ENCODE results near the gene TRAF7. TPM values are rescaled to one million over a fixed set of nuclear protein-coding genes. Genes with fewer than 3 reads are reported as not detected.

TRAF7 gene
- total RNA-seq, 1 experiment from 2014 or later: 47.7 TPM

- no peak for DNase-seq (ENCODE audit: low read depth)
These were observed 60.7 kb downstream of the TRAF7 start for GRCh38 chr16:2216330-2216729.

- DNase-seq (ENCODE audit: low read depth): peak; percentile 99
These were observed 67.8 kb downstream of the TRAF7 start, which contains the start of gene E4F1 for GRCh38 chr16:2223221-2223941. E4F1 (plus strand) TSS chr16:2223591; CDS start chr16:2223614, 23 bp downstream.

DNA sequence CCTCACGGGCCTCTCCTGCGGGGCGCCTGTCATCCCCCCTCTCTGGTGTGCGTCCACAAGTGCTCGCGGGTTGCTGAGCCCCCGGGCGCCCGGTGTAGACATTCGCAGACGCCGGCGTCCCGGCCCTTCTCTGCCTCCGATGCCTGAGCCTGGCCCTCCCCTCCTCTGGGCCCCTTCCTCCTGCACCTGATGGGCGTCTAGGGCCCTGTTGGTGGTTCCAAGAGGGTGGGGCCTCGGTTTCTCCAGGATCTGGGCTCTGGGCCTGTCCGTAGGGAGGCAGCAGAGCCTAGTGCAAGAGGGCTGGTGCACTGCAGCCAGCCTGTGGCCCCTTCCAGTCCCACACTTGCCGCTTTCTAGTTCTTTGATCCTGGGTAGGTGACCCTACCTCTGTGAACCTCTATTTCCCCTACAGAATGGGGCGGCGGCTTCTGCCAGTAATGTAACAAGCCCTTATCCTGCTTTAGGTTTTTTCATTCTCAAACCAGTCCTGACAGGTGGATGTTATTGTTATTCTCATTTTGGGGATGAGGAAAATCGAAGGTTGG lies 68.4 kb downstream of the TRAF7 start:
- DNase-seq (ENCODE audit: low read depth): peak; percentile 57

GRCh38 chr16:2226245-2226793 lies 70.7 kb downstream of the TRAF7 start:
- DNase-seq (ENCODE audit: low read depth): no peak

GRCh38 chr16:2226918-2227317 lies 71.3 kb downstream of the TRAF7 start:
- no peak for DNase-seq (ENCODE audit: low read depth)

Other genes with a start within 250 kb of the TRAF7 start
- gene HS3ST6, start 237.4 kb upstream of the TRAF7 start, total RNA-seq (2014; rRNA removed; shearing (Covaris generic)): not detected in 2 replicates
- 12.2 and 14.4 TPM in 2 replicates for gene MSRB1, start 212.6 kb upstream of the TRAF7 start, total RNA-seq (2014; rRNA removed; shearing (Covaris generic))
- gene RPL3L, start 201.1 kb upstream of the TRAF7 start, total RNA-seq (2014; rRNA removed; shearing (Covaris generic)): not detected in 2 replicates
- 209 and 290 TPM in 2 replicates for gene NDUFB10, start 196.2 kb upstream of the TRAF7 start, total RNA-seq (2014; rRNA removed; shearing (Covaris generic))
- 1,519 and 1,683 TPM in 2 replicates for gene RPS2, start 191.0 kb upstream of the TRAF7 start, total RNA-seq (2014; rRNA removed; shearing (Covaris generic))
- not detected in 2 replicates for gene RNF151, start 188.9 kb upstream of the TRAF7 start, total RNA-seq (2014; rRNA removed; shearing (Covaris generic))
- 28.8 and 40.4 TPM in 2 replicates for gene TBL3, start 183.7 kb upstream of the TRAF7 start, total RNA-seq (2014; rRNA removed; shearing (Covaris generic))
- not detected in 2 replicates for gene NOXO1, start 174.3 kb upstream of the TRAF7 start, total RNA-seq (2014; rRNA removed; shearing (Covaris generic))
- 6.7 and 16.5 TPM in 2 replicates for gene GFER, start 171.6 kb upstream of the TRAF7 start, total RNA-seq (2014; rRNA removed; shearing (Covaris generic))
- gene SYNGR3, start 165.8 kb upstream of the TRAF7 start, total RNA-seq (2014; rRNA removed; shearing (Covaris generic)): 5.5 and 6.6 TPM in 2 replicates
- 9.7 and 13.6 TPM in 2 replicates for gene ZNF598, start 146.0 kb upstream of the TRAF7 start, total RNA-seq (2014; rRNA removed; shearing (Covaris generic))
- gene NPW, start 136.0 kb upstream of the TRAF7 start, total RNA-seq (2014; rRNA removed; shearing (Covaris generic)): 0.20 and 0.24 TPM in 2 replicates
- gene NHERF2, start 128.9 kb upstream of the TRAF7 start, total RNA-seq (2014; rRNA removed; shearing (Covaris generic)): 49.0 and 51.1 TPM in 2 replicates
- 24.8 and 48.2 TPM in 2 replicates for gene NTHL1, start 107.9 kb upstream of the TRAF7 start, total RNA-seq (2014; rRNA removed; shearing (Covaris generic))
- 19.0 and 19.5 TPM in 2 replicates for gene TSC2, start 107.8 kb upstream of the TRAF7 start, total RNA-seq (2014; rRNA removed; shearing (Covaris generic))
- 19.1 and 29.9 TPM in 2 replicates for gene PKD1, start 19.9 kb upstream of the TRAF7 start, total RNA-seq (2014; rRNA removed; shearing (Covaris generic))
- gene RAB26, start 7.2 kb upstream of the TRAF7 start, total RNA-seq (2014; rRNA removed; shearing (Covaris generic)): 0.20 and 0.72 TPM in 2 replicates
- gene CASKIN1, start 40.8 kb downstream of the TRAF7 start, total RNA-seq (2014; rRNA removed; shearing (Covaris generic)): not detected in 2 replicates
- gene MLST8, start 49.7 kb downstream of the TRAF7 start, total RNA-seq (2014; rRNA removed; shearing (Covaris generic)): 19.9 and 23.4 TPM in 2 replicates
- 0.96 and 0.98 TPM in 2 replicates for gene BRICD5, start 55.1 kb downstream of the TRAF7 start, total RNA-seq (2014; rRNA removed; shearing (Covaris generic))
- 14.1 and 21.0 TPM in 2 replicates for gene PGP, start 59.1 kb downstream of the TRAF7 start, total RNA-seq (2014; rRNA removed; shearing (Covaris generic))
- 10.5 and 14.0 TPM in 2 replicates for gene E4F1, start 67.8 kb downstream of the TRAF7 start, total RNA-seq (2014; rRNA removed; shearing (Covaris generic))
- gene DNASE1L2, start 80.7 kb downstream of the TRAF7 start, total RNA-seq (2014; rRNA removed; shearing (Covaris generic)): 0.39 and 0.60 TPM in 2 replicates
- gene ECI1, start 95.8 kb downstream of the TRAF7 start, total RNA-seq (2014; rRNA removed; shearing (Covaris generic)): 36.5 and 45.3 TPM in 2 replicates
- gene RNPS1, start 112.3 kb downstream of the TRAF7 start, total RNA-seq (2014; rRNA removed; shearing (Covaris generic)): 148 and 155 TPM in 2 replicates
- 0.20 and 0.60 TPM in 2 replicates for gene ABCA3, start 184.9 kb downstream of the TRAF7 start, total RNA-seq (2014; rRNA removed; shearing (Covaris generic))

Data from RPMI7951 (cell line).